Endothelial cell of umbilical vein (primary cell): Measurements from ENCODE around the gene NEK7. TPM values are rescaled to one million over a fixed set of nuclear protein-coding genes. Genes with fewer than 3 reads are reported as not detected.

Source experiments
- BruUV-seq: library from RNA; stranded (reverse); fragments of 400-500 nt; replicated peaks from 2 replicates; lab custom pipeline; 2021; lab: Mats Ljungman, UMichigan
- CTCF ChIA-PET: fragments of 300-600, 350-600 bp; sonication (Branson Sonifier 250); formaldehyde crosslinking; loops from one replicate; lab custom pipeline; 2021; ENCODE audit warnings: antibody characterized with exemption, inconsistent platforms; lab: Charles Lee
- POLR2A ChIA-PET: fragments of 300-600, 350-600 bp; sonication (Branson Sonifier 250); formaldehyde crosslinking; loops from one replicate; lab custom pipeline; 2021; ENCODE audit warnings: antibody characterized with exemption, inconsistent platforms; lab: Charles Lee
- DNase-seq: peaks from one replicate; pipeline ENCODE4 v3.0.0-alpha.2; 2011; ENCODE audit warnings: low read depth, low spot score
- FAIRE-seq: peaks from 2 replicates; lab custom pipeline; 2011; peaks lifted over from hg19 to GRCh38; lab: Jason Lieb, UNC
- H2AFZ ChIP-seq: 2 replicates; pipeline ENCODE4 v1.6.0; 2012; ENCODE audit warnings: low read depth, low read length, control low read depth, inconsistent platforms
- H3K27ac ChIP-seq: 2 replicates; pipeline ENCODE4 v1.5.1; 2011; ENCODE audit warnings: low read depth, mild to moderate bottlenecking, control low read depth, low read length, moderate library complexity; ENCODE audit not compliant: insufficient read depth
- H3K27me3 ChIP-seq, 2 experiments: 2 replicates each; pipeline versions ENCODE4 v1.6.0 to v1.6.1; 2011; ENCODE audit warnings: low read length in 2 of 2, mixed read lengths in 1 of 2; ENCODE audit not compliant: control insufficient read depth in 2 of 2, insufficient read depth in 2 of 2
- H3K36me3 ChIP-seq, 2 experiments: 2 replicates in 1 of 2; 3 replicates in 1 of 2; pipeline ENCODE4 v1.5.1; 2011; ENCODE audit warnings: low read length in 2 of 2, mild to moderate bottlenecking in 1 of 2, moderate library complexity in 1 of 2; ENCODE audit not compliant: control insufficient read depth in 2 of 2, insufficient read depth in 2 of 2; ENCODE audit errors: extremely low read depth in 1 of 2
- H3K4me1 ChIP-seq: 3 replicates; pipeline ENCODE4 v1.5.1; 2011; ENCODE audit warnings: mild to moderate bottlenecking, low read length; ENCODE audit not compliant: control insufficient read depth, insufficient read depth; ENCODE audit errors: extremely low read depth
- H3K4me2 ChIP-seq: 2 replicates; pipeline ENCODE4 v1.6.1; 2011; ENCODE audit warnings: low read length, control low read depth, mixed read lengths; ENCODE audit not compliant: insufficient read depth
- H3K4me3 ChIP-seq, 3 experiments: fragments of 200-600 bp in 1 of 3; sonication (generic), shearing (Covaris generic) in 1 of 3; replicated peaks in 1 of 3; 2 replicates each; pipeline ENCODE4 v1.5.1; 2011 to 2016; ENCODE audit warnings: control low read depth in 3 of 3, low read length in 3 of 3, mild to moderate bottlenecking in 2 of 3, inconsistent platforms in 1 of 3, low read depth in 1 of 3, moderate library complexity in 1 of 3; ENCODE audit not compliant: insufficient read depth in 1 of 3
- H3K79me2 ChIP-seq: 2 replicates; pipeline ENCODE4 v1.6.0; 2012; ENCODE audit warnings: low read length, inconsistent platforms; ENCODE audit not compliant: control insufficient read depth, insufficient read depth
- H3K9ac ChIP-seq: replicated peaks from 2 replicates; pipeline ENCODE3; 2011; ENCODE audit warnings: low read length, control low read depth; ENCODE audit not compliant: insufficient read depth; ENCODE audit errors: extremely low read depth
- H3K9me1 ChIP-seq: replicated peaks from 3 replicates; pipeline ENCODE4 v1.6.0; 2011; ENCODE audit warnings: mild to moderate bottlenecking, low read length; ENCODE audit not compliant: control insufficient read depth, insufficient read depth; ENCODE audit errors: extremely low read depth
- H3K9me3 ChIP-seq: replicated peaks from 2 replicates; pipeline ENCODE4 v1.5.1; 2012; ENCODE audit warnings: low read length, inconsistent platforms; ENCODE audit not compliant: control insufficient read depth, insufficient read depth
- H4K20me1 ChIP-seq: replicated peaks from 2 replicates; pipeline ENCODE3; 2011; ENCODE audit warnings: mild to moderate bottlenecking, low read length; ENCODE audit not compliant: control insufficient read depth, insufficient read depth; ENCODE audit errors: extremely low read depth
- EZH2 ChIP-seq: IDR thresholded peaks from 2 replicates; pipeline ENCODE4 v1.6.1; 2012; ENCODE audit warnings: borderline replicate concordance, low read depth, mild to moderate bottlenecking, moderate library complexity, low read length, inconsistent platforms; ENCODE audit not compliant: severe bottlenecking
- FOS ChIP-seq: IDR thresholded peaks from 2 replicates; pipeline ENCODE4 v1.6.1; 2011; ENCODE audit warnings: mild to moderate bottlenecking, low read length, moderate library complexity, borderline replicate concordance; ENCODE audit not compliant: insufficient read depth
- JUN ChIP-seq: IDR thresholded peaks from 2 replicates; pipeline ENCODE4 v1.6.1; 2011; ENCODE audit warnings: borderline replicate concordance, low read depth; ENCODE audit not compliant: insufficient read length, insufficient read depth
- MYC ChIP-seq: IDR thresholded peaks from one replicate; pipeline ENCODE4 v1.6.1; 2011; ENCODE audit warnings: mild to moderate bottlenecking, low read depth, low read length
- POLR2A ChIP-seq: IDR thresholded peaks from 2 replicates; pipeline ENCODE4 v1.6.1; 2012; ENCODE audit warnings: low read depth, mild to moderate bottlenecking, control low read depth, low read length
- dilution Hi-C: fragments of 300-500 bp; cut with MboI; formaldehyde crosslinking; loops from one replicate; pipeline ENCODE4 v1.15.0; 2019; ENCODE audit warnings: low sequenced_read_pairs; ENCODE audit not compliant: extremely low pct_ligation_motif_present
- intact Hi-C: fragments of 100-400 bp; cut with micrococcal nuclease; formaldehyde crosslinking; loops from one replicate; pipeline ENCODE4 v1.10.0; 2022
- polyA plus RNA-seq, 4 experiments: library from polyadenylated mRNA; depleted of rRNA in 3 of 4; stranded (reverse) in 3 of 4; unstranded in 1 of 4; fragments of >200 nt; gene quantifications; 2 replicates each; pipeline versions ENCODE4 v1.2.1 to v1.2.3, GENCODE V29; 2011 to 2012; ENCODE audit warnings: missing spikeins in 1 of 4
- total RNA-seq: library from RNA; stranded (reverse); gene quantifications from 2 replicates; pipeline ENCODE4 v1.2.3, GENCODE V29; 2021
- TF ChIP-seq, protein P1 (sequence below), 2 donors: IDR thresholded peaks; 1 replicate in 1 of 2; 2 replicates in 1 of 2; pipeline ENCODE4 v1.5.1; 2011; ENCODE audit warnings: low read length in 2 of 2, mild to moderate bottlenecking in 2 of 2, moderate library complexity in 2 of 2, control low read depth in 1 of 2, inconsistent platforms in 1 of 2, low read depth in 1 of 2; ENCODE audit not compliant: insufficient read depth in 1 of 2; ENCODE audit errors: extremely low read depth in 1 of 2
- TF ChIP-seq, protein P2 (sequence below): IDR thresholded peaks from 2 replicates; pipeline ENCODE4 v1.6.1; 2011; ENCODE audit not compliant: insufficient read depth, insufficient read length

NEK7 gene
- total and polyA plus RNA-seq, 2 donors (not counting 3 experiments of a cell fraction or from before 2014, with no cell fraction given) = 22.6 to 45.7 TPM

DNA sequence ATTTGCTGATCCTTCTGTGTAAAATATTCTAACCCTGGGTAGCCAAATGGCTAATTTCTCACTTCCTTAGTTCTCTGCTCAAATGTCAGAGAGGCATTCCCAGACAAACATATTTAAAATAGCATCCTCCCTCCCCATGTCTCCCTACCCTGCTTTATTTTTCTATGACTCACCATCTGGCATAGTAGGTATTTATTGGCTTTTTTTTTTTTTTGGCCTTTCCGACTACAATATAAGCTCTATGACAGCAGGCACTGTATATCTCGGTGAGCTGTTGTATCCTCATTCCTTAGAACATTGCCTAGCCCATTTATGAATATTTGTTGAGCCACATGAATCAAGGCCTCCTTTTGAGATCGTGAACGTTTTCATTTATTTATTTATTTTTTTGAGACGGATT is 1.5 kb upstream of the NEK7 start:
- peak; percentile 61 for FAIRE-seq
- Histone ChIP-seq H3K36me3 (no peaks in the 10 kb centered on the region), H3K4me1 (peaks cover 69% of the 10 kb centered on the region)

DNA sequence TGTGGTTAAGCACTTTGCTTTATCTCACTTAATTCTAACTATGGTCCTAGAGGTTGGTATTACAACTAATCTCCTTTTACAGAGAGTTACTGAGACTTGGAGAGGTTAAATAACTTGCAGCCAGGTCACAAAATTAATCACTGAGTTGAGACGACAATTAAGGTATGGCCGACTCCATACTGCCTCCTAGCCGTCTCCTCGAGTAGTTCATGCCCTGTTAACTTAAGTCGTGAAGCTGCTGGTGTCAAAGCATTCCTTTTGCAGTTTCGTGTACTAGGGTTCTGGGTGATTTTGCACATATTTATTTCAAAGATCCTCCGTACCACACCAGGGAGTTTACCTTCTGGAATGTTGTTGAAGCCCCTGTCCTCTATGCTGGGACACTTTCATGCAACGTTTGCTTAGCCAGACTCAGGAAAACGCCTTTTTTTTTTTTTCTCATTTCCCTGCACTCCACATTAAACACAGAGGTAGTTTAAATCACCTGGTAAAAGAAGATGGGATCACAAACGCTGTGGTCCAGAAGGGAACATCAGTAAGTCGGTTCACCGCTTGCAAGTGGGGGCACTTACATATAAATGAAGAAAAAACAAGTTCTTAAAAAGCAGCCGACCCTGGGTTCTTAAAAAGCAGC is 570 bp upstream of the NEK7 start:
- H2AFZ ChIP-seq = peak overlapping the region; percentile 74
- H3K27me3 ChIP-seq = no peaks in the 10 kb centered on the region
- peaks cover 70% of the 10 kb centered on the region for H3K4me1 ChIP-seq
- BruUV-seq = TSS peak; percentile 13
- TF ChIP-seq JUN (no peak), MYC (no peak)
- TF ChIP-seq, protein P1, sequence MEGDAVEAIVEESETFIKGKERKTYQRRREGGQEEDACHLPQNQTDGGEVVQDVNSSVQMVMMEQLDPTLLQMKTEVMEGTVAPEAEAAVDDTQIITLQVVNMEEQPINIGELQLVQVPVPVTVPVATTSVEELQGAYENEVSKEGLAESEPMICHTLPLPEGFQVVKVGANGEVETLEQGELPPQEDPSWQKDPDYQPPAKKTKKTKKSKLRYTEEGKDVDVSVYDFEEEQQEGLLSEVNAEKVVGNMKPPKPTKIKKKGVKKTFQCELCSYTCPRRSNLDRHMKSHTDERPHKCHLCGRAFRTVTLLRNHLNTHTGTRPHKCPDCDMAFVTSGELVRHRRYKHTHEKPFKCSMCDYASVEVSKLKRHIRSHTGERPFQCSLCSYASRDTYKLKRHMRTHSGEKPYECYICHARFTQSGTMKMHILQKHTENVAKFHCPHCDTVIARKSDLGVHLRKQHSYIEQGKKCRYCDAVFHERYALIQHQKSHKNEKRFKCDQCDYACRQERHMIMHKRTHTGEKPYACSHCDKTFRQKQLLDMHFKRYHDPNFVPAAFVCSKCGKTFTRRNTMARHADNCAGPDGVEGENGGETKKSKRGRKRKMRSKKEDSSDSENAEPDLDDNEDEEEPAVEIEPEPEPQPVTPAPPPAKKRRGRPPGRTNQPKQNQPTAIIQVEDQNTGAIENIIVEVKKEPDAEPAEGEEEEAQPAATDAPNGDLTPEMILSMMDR (IDR thresholded peaks at IDR 0.05; ENCODE audit: extremely low read depth in 1 of 2, insufficient read depth in 1 of 2, low read depth in 1 of 2, low read length in 2 of 2) = peak; percentile 73 to 80
- H3K4me2 ChIP-seq = peak overlapping the region; percentile 88
- H3K27ac ChIP-seq = peak overlapping the region; percentile 45
- FAIRE-seq = peak; percentile 83
- CTCF ChIA-PET = interaction anchor here (0.6 to 4.5 kb wide), 30 partner anchors 10 to 541 kb away, joined by 3 to 28 read pairs (median 4); partner anchors contain the start of gene C1orf53
- POLR2A ChIA-PET = interaction anchor here (0.7 to 1.6 kb wide), 4 partner anchors 30 to 70 kb away, joined by 3 read pairs; no protein-coding TSS in a partner anchor
- no peaks in the 10 kb centered on the region for H3K36me3 ChIP-seq
- H3K9me1 ChIP-seq = no peaks in the 10 kb centered on the region
- H3K9me3 ChIP-seq = no peaks in the 10 kb centered on the region
- H4K20me1 ChIP-seq = no peaks in the 10 kb centered on the region
- dilution Hi-C loops (no loop called here), intact Hi-C loops (loop anchor here (1.0 to 10.0 kb wide), 12 partner anchors 64 to 779 kb away; partner anchors contain the start of genes C1orf53, DENND1B and LHX9)
- peaks cover 36% of the 10 kb centered on the region for H3K79me2 ChIP-seq
- peak overlapping the region; percentile 82 to 95 (median 91) for H3K4me3 ChIP-seq
- peak overlapping the region; percentile 93 for H3K9ac ChIP-seq
- peak; percentile 90 for DNase-seq

More for the DNA sequence above, 1.5 kb upstream of the NEK7 start:
- ChIA-PET POLR2A (interaction anchor here (0.6 to 1.6 kb wide), 3 partner anchors 29 to 110 kb away, joined by 3 read pairs; no protein-coding TSS in a partner anchor), CTCF (interaction anchor here (0.7 to 4.5 kb wide), 20 partner anchors 13 to 531 kb away, joined by 3 to 28 read pairs (median 5); partner anchors contain the start of gene C1orf53)
- Histone ChIP-seq H3K79me2 (peaks cover 26% of the 10 kb centered on the region), H3K4me2 (peak overlapping the region; percentile 36), H4K20me1 (no peaks in the 10 kb centered on the region), H3K9ac (peak overlapping the region; percentile 43), H3K27ac (peak overlapping the region; percentile 57), H3K9me3 (no peaks in the 10 kb centered on the region), H3K27me3 (no peaks in the 10 kb centered on the region), H3K9me1 (no peaks in the 10 kb centered on the region), H3K4me3 (no peak overlapping the region), H2AFZ (no peak overlapping the region)
- no TSS peak for BruUV-seq
- peak; percentile 88 for DNase-seq
- intact Hi-C loops = loop anchor here (5.0 to 10.0 kb wide), 7 partner anchors 238 to 780 kb away; partner anchors contain the start of genes DENND1B and LHX9
- dilution Hi-C loops = no loop called here
- TF ChIP-seq EZH2 = no peak
- peak; percentile 83 for TF ChIP-seq JUN
- TF ChIP-seq, protein P2, sequence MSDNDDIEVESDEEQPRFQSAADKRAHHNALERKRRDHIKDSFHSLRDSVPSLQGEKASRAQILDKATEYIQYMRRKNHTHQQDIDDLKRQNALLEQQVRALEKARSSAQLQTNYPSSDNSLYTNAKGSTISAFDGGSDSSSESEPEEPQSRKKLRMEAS = no peak
- no peak for TF ChIP-seq POLR2A
- peak; percentile 89 for TF ChIP-seq FOS
